GM19395 (cell line): Measurements from ENCODE around the gene MLLT10.
"Not testable (repeated sequence)": the region's sequence is repeated elsewhere in the genome, so short reads cannot be mapped to it uniquely, and the experiment has no call there.

Source experiments
- ATAC-seq: cut with Tn5 transposase; IDR thresholded peaks from one replicate; pipeline ENCODE4 v1.9.1; 2021; ENCODE audit warnings: mild to moderate bottlenecking, moderate library complexity; ENCODE audit not compliant: unreplicated experiment

The MLLT10 gene

DNA sequence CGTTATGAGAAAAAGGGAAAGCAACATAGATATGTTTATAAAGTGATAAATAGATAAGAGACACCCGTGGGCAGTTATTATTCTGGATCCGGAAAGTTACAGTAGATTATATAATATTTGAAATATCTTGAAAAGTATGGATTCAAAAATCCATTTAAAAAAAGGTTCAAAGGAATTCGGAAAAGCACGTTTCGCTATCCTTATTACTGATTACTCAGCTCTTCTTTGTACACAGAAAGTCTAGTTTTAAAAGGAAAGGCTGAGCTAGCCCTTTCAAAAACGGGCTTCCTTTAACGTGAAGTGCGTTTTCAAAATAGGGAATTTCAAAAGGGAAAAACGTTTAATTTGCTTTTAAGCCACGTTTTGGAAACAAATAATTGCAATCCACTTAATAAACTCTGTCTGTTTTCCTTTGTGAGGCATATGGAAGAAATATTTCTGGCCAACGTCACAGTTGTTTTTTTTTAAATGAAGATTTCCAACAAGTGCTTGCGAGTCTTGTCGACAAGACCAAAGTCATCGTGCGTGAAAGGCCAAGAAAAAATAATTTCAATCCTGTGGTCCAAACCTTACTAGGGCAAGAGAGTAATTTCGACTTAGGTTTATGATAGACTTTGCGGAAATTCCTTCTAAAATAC is 6.3 kb upstream of the MLLT10 start:
- no peak for ATAC-seq

- ATAC-seq, result no peak
Measured at GRCh38 chr10:21528236-21529031, 5.6 kb upstream of the MLLT10 start.

DNA sequence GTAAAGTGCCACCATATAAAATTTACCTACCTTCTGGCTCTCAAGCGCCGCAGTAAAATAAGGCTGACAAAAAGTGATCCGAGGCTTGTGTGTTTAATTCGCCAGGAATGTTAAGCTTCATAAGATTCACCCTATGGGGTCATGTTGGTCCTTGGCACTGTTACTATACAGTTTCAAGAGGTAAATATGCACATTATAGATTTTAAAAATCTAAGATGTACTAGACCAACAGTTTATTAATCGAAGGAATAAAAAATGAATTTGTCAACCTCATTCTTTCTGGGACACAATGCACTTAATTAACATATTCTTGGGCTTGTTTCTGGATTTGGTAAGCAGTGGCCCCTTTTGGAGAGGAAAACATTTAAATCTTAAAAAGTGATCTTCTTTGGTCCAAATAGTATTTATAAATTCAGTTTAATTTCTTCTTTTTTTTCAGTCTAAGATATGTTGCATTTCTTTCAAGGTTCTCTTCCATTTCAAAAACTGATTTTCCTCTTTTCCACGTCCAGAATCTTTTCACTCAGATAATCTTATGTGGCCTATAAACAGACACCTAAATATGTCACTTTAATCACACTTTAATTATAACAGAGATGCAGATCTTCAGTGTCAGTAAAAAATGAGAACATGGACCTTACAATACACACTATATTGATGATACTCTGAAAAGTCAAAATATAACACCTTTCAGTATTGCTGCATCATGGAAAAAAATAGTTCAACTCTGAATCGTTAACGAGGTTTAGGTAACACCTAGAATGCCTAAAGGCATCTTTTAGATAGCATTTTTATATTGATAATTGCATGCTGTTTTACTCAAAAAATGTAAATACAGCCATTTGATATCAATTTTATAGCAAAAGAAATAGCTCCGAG is 4.8 kb upstream of the MLLT10 start:
- no peak for ATAC-seq

DNA sequence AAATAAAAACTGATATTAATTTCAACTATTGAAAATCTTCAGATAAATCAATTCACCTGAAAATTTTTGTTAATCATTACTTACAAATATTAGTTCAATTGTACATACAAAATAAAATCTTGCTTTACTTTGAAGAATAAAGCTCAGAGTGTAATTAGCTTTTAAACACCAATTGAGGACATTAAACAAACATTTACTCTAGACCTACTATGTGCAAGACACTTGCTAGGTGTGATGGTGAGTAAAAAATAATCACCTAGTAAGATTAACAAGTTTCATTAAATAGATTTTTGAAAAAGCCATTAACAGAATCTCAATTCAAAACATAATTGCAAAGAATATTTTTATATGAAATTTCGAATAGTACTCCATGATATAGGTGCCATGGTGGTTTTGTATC is 3.9 kb upstream of the MLLT10 start:
- ATAC-seq, result no peak

- ATAC-seq, result no peak
Measured at GRCh38 chr10:21530641-21531040, 3.4 kb upstream of the MLLT10 start.

- no peak for ATAC-seq
Measured at GRCh38 chr10:21531164-21531563, 2.9 kb upstream of the MLLT10 start.

DNA sequence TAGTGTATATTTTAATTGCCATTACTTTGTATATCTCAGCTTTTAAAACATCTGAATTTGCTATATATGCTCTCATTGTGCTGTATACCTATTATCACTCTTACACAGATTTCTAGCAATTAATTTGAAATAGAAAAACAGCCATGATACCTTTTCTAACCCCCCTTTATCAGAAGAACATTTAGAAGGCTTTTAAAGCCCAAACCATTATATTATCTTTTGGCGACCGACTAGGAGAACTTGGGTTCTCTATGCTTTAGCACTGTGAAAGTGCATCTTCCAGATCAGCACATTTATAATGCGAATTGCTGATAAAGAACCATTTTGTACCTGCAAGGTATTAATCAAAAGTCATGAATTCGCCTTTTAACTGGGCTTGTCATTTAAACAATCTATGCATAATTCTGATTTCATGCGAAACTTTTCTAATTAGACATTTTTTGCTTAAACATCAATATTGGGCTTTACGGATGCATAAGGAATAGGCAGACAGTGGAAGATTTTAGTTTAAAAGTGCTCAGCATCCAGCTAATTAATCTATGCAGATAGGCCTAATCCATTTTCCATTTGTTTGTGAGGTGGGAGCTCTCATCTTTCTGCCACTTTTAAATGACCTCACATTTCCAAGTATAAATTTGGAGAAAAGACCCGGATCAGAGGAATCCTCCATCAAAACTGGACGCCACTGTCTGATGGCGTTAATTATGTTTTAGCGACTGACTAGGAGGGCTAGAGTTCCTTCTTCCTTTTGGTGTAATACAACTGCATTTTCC is 1.2 kb upstream of the MLLT10 start:
- no peak for ATAC-seq

DNA sequence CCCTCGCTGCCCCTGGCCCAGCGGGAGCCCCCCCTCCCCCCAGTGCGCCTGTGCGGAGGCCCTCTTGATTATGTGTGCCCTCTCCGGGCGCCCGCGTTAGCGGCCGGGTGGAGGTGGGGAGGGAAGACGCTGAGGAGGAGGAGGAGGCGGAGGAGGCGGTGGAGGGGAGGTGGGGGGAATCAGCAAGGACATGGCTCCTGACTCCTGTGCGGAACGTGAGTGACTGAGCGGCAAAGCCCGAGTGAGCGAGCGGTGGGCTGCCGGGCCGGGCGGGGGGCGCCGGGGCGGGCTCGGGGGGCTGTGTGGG is 201 bp downstream of the MLLT10 start:
- ATAC-seq, result no peak

DNA sequence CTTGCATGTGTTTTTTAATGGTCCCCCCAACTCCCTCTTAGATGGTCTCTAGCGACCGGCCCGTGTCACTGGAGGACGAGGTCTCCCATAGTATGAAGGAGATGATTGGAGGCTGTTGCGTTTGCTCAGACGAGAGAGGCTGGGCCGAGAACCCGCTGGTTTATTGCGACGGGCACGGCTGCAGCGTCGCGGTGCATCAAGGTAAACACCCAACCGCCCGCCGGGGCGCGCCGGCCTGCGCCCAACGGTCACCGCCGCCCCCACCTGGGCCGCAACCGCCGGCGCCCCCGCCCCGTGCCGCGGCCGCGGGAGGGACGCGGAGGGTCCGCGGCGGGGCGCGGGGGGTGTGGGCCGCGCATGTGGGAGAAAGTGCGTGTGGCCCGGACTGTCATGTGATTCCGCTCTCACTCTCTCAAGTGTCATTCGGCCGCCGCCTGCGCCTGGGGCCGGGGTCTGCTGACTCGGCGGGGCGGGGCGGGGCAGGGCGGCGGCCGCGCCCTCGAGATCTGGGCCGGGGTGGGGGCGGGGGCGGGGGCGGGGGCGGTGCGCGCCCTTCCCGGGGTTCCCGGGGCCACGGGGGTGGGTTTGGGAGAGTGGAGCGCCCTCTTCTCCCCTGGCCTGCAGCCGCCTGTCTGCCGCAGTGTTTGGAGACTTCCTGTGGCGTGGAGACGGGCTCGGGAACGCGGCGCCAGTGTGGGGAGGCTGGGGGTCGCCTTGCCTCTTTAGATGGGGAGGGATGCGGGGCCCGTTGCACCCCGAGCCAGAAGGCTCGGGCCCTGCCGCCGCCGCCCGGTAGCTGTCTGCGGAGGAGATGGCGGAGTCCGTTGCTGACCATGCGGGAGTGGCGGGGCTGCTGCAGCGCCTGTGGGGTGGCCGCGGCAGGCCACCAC is 817 bp downstream of the MLLT10 start:
- peak; percentile 28 for ATAC-seq

GRCh38 chr10:21535494-21535965 is 1.5 kb downstream of the MLLT10 start:
- no peak for ATAC-seq

DNA sequence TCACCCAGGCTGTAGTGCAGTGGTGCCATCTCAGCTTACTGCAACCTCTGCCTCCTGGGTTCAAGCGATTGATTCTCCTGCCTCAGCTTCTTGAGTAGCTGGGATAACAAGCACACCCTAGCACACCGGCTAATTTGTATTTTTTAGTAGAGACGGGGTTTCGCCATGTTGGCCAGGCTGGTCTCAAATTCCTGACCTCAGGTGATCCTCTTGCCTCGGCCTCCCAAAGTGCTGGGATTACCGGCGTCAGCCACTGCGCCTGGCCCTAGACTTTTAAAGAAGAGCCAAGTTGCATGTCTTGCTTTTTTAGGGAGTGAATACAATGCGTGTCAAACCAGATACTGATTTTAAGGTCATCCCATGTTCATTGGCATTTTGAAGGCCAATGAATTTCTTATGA is 1.9 kb downstream of the MLLT10 start:
- not testable (repeated sequence) for ATAC-seq

DNA sequence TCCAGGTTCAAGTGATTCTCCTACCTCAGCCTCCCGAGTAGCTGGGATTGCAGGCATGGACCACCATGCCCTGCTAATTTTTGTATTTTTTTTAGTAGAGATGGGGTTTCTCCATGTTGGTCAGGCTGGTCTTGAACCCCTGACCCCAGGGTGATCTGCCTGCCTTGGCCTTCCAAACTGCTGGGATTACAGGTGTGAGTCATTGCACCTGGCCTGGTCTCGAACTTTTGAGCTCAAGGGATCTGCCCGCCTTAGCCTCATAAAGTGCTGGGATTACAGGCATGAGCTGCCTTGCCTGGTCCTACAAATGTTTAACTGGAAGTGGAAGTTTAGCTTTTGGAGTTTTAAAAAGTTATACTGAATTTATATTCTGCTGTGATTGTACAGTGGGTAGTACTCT is 2.8 kb downstream of the MLLT10 start:
- ATAC-seq, result no peak

GRCh38 chr10:21540701-21541100 is 6.7 kb downstream of the MLLT10 start:
- not testable (repeated sequence) for ATAC-seq

DNA sequence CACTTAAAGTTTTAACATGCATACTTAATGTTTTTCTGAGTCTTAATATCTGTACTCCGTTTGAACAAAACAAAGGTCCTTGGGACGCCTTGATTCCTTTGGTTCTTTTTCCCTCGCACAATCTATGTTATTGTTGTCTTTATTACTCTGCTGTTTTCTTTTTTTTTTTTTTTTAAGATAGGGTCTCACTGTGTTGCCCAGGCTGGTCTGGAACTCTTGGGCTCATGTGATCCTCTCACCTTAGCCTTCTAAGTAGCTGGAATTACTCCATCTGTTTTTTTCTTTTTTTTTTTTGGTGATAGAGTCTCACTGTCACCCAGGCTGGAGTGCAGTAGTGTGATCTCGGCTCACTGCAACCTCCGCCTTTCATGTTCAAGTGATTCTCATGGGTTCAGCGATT is 13.2 kb downstream of the MLLT10 start:
- ATAC-seq, result no peak

GRCh38 chr10:21552638-21553037 is 18.6 kb downstream of the MLLT10 start:
- ATAC-seq, result no peak

DNA sequence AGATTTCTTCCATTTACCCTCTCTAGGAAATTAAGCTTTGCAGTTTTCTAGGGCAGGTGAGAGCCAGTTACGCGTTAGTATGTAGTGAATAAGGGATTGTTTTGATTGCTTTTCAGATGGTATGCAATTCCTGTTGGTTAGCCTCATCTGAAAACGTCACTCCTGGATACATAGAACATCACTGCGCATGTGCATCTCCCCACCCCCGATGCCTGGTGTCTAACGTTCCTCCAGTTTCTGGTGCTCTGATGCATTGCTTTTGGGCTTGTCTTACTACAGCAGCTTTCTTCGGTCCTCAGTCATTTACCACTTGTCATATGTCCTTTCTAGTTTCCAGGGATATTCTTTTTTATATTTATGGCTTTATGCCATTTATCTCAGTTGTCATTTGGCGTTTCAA is 22.5 kb downstream of the MLLT10 start:
- ATAC-seq, result no peak

- not testable (repeated sequence) for ATAC-seq
Measured at GRCh38 chr10:21558984-21559383, 25.0 kb downstream of the MLLT10 start.

GRCh38 chr10:21570761-21571521 is 36.9 kb downstream of the MLLT10 start:
- no peak for ATAC-seq

DNA sequence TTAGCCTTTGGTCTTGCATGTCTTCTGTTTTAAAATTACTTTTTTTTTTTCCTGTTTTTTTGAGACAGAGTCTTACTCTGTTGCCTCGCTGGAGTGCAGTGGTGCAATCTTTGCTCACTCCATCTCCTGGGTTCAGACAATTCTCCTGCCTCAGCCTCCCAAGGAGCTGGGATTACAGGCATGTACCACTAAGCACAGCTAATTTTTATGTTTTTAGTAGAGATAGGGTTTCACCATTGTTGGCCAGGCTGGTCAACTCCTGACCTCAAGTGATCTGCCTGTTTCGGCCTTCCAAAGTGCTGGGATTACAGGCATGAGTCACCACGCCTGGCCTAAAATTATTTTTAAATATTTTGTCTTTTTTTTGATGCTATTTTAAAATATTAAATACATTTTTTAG is 38.5 kb downstream of the MLLT10 start:
- ATAC-seq, result no peak
